ENCODE data around the gene ETNK2. TPM values are rescaled to one million over a fixed set of nuclear protein-coding genes. Genes with fewer than 3 reads are reported as not detected.

The ETNK2 gene
- total RNA-seq, 4 donors from 2014 or later, result 0.66 to 3.1 (median 2.3) TPM

DNA sequence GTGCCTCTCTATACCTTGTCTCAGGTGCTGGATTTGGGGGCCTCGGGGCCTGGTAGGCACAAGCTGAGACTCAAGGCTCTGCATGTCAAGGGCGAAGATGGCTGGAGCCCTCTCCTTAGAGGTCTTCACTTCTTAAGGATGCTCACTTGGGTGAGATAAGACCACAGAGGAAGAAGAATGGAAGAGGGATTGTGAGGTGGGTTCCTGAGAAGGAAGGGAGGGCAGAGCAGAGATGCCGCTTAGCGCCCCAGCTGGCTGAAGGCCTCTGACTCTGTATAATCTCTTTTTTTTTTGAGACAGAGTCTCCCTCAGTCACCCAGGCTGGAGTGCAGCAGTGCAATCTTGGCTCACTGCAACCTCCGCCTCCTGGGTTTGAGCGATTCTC, 46.7 kb downstream of the ETNK2 start:
- in situ Hi-C loops (cut with MboI; ENCODE audit: low sequenced_read_pairs in 4 of 4) (no loop called here), intact Hi-C loops (cut with DNase I; ENCODE audit: low total_unique reads) (no loop called here)
- TF ChIP-seq, protein P1, sequence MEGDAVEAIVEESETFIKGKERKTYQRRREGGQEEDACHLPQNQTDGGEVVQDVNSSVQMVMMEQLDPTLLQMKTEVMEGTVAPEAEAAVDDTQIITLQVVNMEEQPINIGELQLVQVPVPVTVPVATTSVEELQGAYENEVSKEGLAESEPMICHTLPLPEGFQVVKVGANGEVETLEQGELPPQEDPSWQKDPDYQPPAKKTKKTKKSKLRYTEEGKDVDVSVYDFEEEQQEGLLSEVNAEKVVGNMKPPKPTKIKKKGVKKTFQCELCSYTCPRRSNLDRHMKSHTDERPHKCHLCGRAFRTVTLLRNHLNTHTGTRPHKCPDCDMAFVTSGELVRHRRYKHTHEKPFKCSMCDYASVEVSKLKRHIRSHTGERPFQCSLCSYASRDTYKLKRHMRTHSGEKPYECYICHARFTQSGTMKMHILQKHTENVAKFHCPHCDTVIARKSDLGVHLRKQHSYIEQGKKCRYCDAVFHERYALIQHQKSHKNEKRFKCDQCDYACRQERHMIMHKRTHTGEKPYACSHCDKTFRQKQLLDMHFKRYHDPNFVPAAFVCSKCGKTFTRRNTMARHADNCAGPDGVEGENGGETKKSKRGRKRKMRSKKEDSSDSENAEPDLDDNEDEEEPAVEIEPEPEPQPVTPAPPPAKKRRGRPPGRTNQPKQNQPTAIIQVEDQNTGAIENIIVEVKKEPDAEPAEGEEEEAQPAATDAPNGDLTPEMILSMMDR (IDR thresholded peaks at IDR 0.05 in 4 of 5, conservative IDR thresholded peaks at IDR 0.05 in 1 of 5), result no peak
- no peak for TF ChIP-seq POLR2A (IDR thresholded peaks at IDR 0.05)
- no peaks in the 10 kb centered on the region for H3K36me3 ChIP-seq
- H3K4me1 ChIP-seq, result peaks cover 59 to 67% of the 10 kb centered on the region in 2 donors
- DNase-seq, result no peak
- ATAC-seq, result no peak
- H3K9me3 ChIP-seq, result no peaks in the 10 kb centered on the region
- no peaks in the 10 kb centered on the region for H3K27me3 ChIP-seq
- H3K27ac ChIP-seq, result peak overlapping the region in 3 of 4 donors; percentile 43 to 58 (median 46)
- H3K4me3 ChIP-seq, result no peak overlapping the region

DNA sequence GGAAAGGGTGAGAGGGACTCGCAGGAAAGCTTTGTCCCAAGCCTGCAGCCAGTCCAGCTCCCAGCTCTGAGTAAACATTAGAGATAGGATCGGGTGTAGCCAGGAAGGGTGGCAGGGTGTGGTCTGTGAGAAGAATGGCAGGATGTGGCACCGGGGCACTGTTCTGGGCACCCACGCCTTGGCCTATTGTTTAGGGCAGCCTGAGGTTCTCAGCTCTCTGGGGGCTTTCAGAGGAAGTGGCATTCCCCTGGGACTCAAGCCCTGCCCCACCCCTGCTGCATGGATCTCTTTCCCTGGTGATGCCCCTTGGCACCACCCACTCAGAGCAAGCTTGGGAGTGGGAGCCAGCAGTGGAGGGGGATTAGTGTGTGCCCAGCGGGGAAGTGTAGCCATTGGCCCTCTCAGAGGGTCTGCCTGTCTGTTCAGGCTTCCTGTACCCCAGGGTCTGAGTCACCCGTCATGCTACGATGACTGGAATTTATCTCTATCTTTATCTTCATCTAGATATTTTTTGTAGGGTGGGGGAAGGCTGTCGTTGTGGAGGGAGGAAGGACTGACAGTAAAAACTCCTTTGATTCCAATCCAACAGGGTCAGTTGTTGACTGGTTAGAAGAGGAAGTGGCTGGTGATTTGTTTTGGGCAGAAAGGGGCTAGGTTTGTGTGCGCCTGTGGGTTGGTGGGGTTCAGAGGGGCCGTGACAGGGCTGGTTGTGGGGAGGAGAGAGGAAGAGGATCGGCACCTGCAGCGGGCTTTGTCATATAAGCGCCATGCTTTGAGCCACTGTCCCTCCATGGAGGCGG, 47.3 kb downstream of the ETNK2 start:
- intact Hi-C loops (cut with DNase I; ENCODE audit: low total_unique reads) (no loop called here), in situ Hi-C loops (cut with MboI; ENCODE audit: low sequenced_read_pairs in 4 of 4) (no loop called here)
- H3K9me3 ChIP-seq, result no peaks in the 10 kb centered on the region
- ATAC-seq (peak in 1 of 2 donors; percentile 12), DNase-seq (no peak)
- H3K4me3 ChIP-seq, result no peak overlapping the region
- peak overlapping the region; percentile 43 to 64 (median 52) for H3K27ac ChIP-seq
- peaks cover 59 to 73% of the 10 kb centered on the region in 2 donors for H3K4me1 ChIP-seq
- no peaks in the 10 kb centered on the region for H3K27me3 ChIP-seq
- no peak for TF ChIP-seq POLR2A (IDR thresholded peaks at IDR 0.05)
- TF ChIP-seq, protein P1 (IDR thresholded peaks at IDR 0.05 in 4 of 5, conservative IDR thresholded peaks at IDR 0.05 in 1 of 5), result no peak
- no peaks in the 10 kb centered on the region for H3K36me3 ChIP-seq

DNA sequence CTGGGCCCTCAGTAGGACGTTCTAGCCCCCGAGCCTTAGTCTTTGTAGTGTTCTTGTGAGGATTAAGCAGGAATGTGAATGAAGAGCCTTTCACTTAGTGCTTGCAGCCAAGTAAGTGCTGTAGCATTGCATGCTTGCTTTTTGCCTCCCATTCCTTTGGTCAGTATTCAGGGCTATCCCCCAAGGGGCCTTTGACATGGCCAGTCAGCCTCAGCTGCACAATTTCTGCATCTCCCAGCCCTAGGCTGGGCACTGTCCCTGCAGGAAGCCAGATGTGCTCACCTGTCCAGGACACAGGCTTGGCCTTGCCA, 48.5 kb downstream of the ETNK2 start:
- Histone ChIP-seq H3K27ac (peak overlapping the region; percentile 43 to 64 (median 52)), H3K9me3 (no peaks in the 10 kb centered on the region), H3K4me3 (no peak overlapping the region), H3K36me3 (no peaks in the 10 kb centered on the region), H3K27me3 (no peaks in the 10 kb centered on the region), H3K4me1 (peaks cover 58 to 67% of the 10 kb centered on the region in 2 donors)
- TF ChIP-seq POLR2A (IDR thresholded peaks at IDR 0.05), result no peak
- TF ChIP-seq, protein P1 (IDR thresholded peaks at IDR 0.05 in 4 of 5, conservative IDR thresholded peaks at IDR 0.05 in 1 of 5), result no peak
- in situ Hi-C loops (cut with MboI; ENCODE audit: low sequenced_read_pairs in 4 of 4), result no loop called here
- no peak for ATAC-seq
- DNase-seq, result no peak
- intact Hi-C loops (cut with DNase I; ENCODE audit: low total_unique reads), result no loop called here

DNA sequence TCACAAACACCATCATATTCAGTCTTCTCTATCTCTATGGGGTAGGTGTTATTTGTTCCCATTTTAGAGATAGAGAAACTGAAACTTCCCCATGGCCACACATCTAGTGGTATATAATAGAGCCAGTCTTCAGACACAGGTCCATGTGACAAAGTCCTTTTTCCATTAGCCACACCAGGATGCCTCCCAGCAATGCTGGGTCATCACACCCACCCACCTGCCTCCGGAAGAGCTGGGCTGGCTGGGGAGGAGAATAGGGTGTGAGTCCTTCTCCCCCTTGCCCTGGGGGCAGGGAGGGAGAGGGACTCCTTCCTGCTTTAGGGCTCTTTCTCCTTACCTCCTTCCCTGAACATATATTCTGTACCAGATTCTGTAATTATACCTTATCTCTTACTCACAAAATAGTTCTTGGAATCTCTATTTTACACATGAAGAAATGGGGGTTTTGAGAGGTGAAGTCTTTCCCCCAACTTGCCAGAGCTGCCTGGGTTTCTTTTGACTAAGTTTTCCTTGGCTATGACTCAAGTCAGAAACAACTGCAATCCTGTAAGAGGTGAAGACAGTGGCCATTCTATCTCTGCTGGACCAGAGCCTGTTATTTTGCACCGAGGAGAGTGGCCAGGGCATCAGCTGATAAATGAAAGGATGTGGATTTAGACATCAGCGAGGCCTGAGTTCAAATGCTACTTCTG, 49.0 kb downstream of the ETNK2 start:
- no peaks in the 10 kb centered on the region for H3K36me3 ChIP-seq
- peaks cover 57 to 62% of the 10 kb centered on the region in 2 donors for H3K4me1 ChIP-seq
- H3K9me3 ChIP-seq, result no peaks in the 10 kb centered on the region
- H3K27ac ChIP-seq, result peak overlapping the region; percentile 43 to 64 (median 52)
- in situ Hi-C loops (cut with MboI; ENCODE audit: low sequenced_read_pairs in 4 of 4) (no loop called here), intact Hi-C loops (cut with DNase I; ENCODE audit: low total_unique reads) (no loop called here)
- no peak overlapping the region for H3K4me3 ChIP-seq
- TF ChIP-seq, protein P1 (IDR thresholded peaks at IDR 0.05 in 4 of 5, conservative IDR thresholded peaks at IDR 0.05 in 1 of 5), result no peak
- TF ChIP-seq POLR2A (IDR thresholded peaks at IDR 0.05), result no peak
- ATAC-seq, result peak; percentile 61 to 76
- no peaks in the 10 kb centered on the region for H3K27me3 ChIP-seq
- no peak for DNase-seq
